Endothelial cell of umbilical vein (primary cell): ENCODE measurements around the gene ZMYM5. TPM values are rescaled to one million over a fixed set of nuclear protein-coding genes. Genes with fewer than 3 reads are reported as not detected.
A peak's percentile ranks its signal among the peaks of the same experiment; 100 is the strongest.

Source experiments
- BruUV-seq: library from RNA; stranded (reverse); fragments of 400-500 nt; replicated peaks from 2 replicates; lab custom pipeline; 2021; lab: Mats Ljungman, UMichigan
- CTCF ChIA-PET: fragments of 300-600, 350-600 bp; sonication (Branson Sonifier 250); formaldehyde crosslinking; loops from one replicate; lab custom pipeline; 2021; ENCODE audit warnings: antibody characterized with exemption, inconsistent platforms; lab: Charles Lee
- POLR2A ChIA-PET: fragments of 300-600, 350-600 bp; sonication (Branson Sonifier 250); formaldehyde crosslinking; loops from one replicate; lab custom pipeline; 2021; ENCODE audit warnings: antibody characterized with exemption, inconsistent platforms; lab: Charles Lee
- DNase-seq: peaks from one replicate; pipeline ENCODE4 v3.0.0-alpha.2; 2011; ENCODE audit warnings: low read depth, low spot score
- FAIRE-seq: peaks from 2 replicates; lab custom pipeline; 2011; peaks lifted over from hg19 to GRCh38; lab: Jason Lieb, UNC
- H2AFZ ChIP-seq: 2 replicates; pipeline ENCODE4 v1.6.0; 2012; ENCODE audit warnings: low read depth, low read length, control low read depth, inconsistent platforms
- H3K27ac ChIP-seq: 2 replicates; pipeline ENCODE4 v1.5.1; 2011; ENCODE audit warnings: low read depth, mild to moderate bottlenecking, control low read depth, low read length, moderate library complexity; ENCODE audit not compliant: insufficient read depth
- H3K27me3 ChIP-seq, 2 experiments: 2 replicates each; pipeline versions ENCODE4 v1.6.0 to v1.6.1; 2011; ENCODE audit warnings: low read length in 2 of 2, mixed read lengths in 1 of 2; ENCODE audit not compliant: control insufficient read depth in 2 of 2, insufficient read depth in 2 of 2
- H3K36me3 ChIP-seq, 2 experiments: 2 replicates in 1 of 2; 3 replicates in 1 of 2; pipeline ENCODE4 v1.5.1; 2011; ENCODE audit warnings: low read length in 2 of 2, mild to moderate bottlenecking in 1 of 2, moderate library complexity in 1 of 2; ENCODE audit not compliant: control insufficient read depth in 2 of 2, insufficient read depth in 2 of 2; ENCODE audit errors: extremely low read depth in 1 of 2
- H3K4me1 ChIP-seq: 3 replicates; pipeline ENCODE4 v1.5.1; 2011; ENCODE audit warnings: mild to moderate bottlenecking, low read length; ENCODE audit not compliant: control insufficient read depth, insufficient read depth; ENCODE audit errors: extremely low read depth
- H3K4me2 ChIP-seq: 2 replicates; pipeline ENCODE4 v1.6.1; 2011; ENCODE audit warnings: low read length, control low read depth, mixed read lengths; ENCODE audit not compliant: insufficient read depth
- H3K4me3 ChIP-seq, 3 experiments: fragments of 200-600 bp in 1 of 3; sonication (generic), shearing (Covaris generic) in 1 of 3; replicated peaks in 1 of 3; 2 replicates each; pipeline ENCODE4 v1.5.1; 2011 to 2016; ENCODE audit warnings: control low read depth in 3 of 3, low read length in 3 of 3, mild to moderate bottlenecking in 2 of 3, inconsistent platforms in 1 of 3, low read depth in 1 of 3, moderate library complexity in 1 of 3; ENCODE audit not compliant: insufficient read depth in 1 of 3
- H3K79me2 ChIP-seq: 2 replicates; pipeline ENCODE4 v1.6.0; 2012; ENCODE audit warnings: low read length, inconsistent platforms; ENCODE audit not compliant: control insufficient read depth, insufficient read depth
- H3K9ac ChIP-seq: replicated peaks from 2 replicates; pipeline ENCODE3; 2011; ENCODE audit warnings: low read length, control low read depth; ENCODE audit not compliant: insufficient read depth; ENCODE audit errors: extremely low read depth
- H3K9me1 ChIP-seq: replicated peaks from 3 replicates; pipeline ENCODE4 v1.6.0; 2011; ENCODE audit warnings: mild to moderate bottlenecking, low read length; ENCODE audit not compliant: control insufficient read depth, insufficient read depth; ENCODE audit errors: extremely low read depth
- H3K9me3 ChIP-seq: replicated peaks from 2 replicates; pipeline ENCODE4 v1.5.1; 2012; ENCODE audit warnings: low read length, inconsistent platforms; ENCODE audit not compliant: control insufficient read depth, insufficient read depth
- H4K20me1 ChIP-seq: replicated peaks from 2 replicates; pipeline ENCODE3; 2011; ENCODE audit warnings: mild to moderate bottlenecking, low read length; ENCODE audit not compliant: control insufficient read depth, insufficient read depth; ENCODE audit errors: extremely low read depth
- CTCF ChIP-seq, 2 donors: IDR thresholded peaks; 1 replicate in 1 of 2; 2 replicates in 1 of 2; pipeline ENCODE4 v1.5.1; 2011; ENCODE audit warnings: low read length in 2 of 2, mild to moderate bottlenecking in 2 of 2, moderate library complexity in 2 of 2, control low read depth in 1 of 2, inconsistent platforms in 1 of 2, low read depth in 1 of 2; ENCODE audit not compliant: insufficient read depth in 1 of 2; ENCODE audit errors: extremely low read depth in 1 of 2
- EZH2 ChIP-seq: IDR thresholded peaks from 2 replicates; pipeline ENCODE4 v1.6.1; 2012; ENCODE audit warnings: borderline replicate concordance, low read depth, mild to moderate bottlenecking, moderate library complexity, low read length, inconsistent platforms; ENCODE audit not compliant: severe bottlenecking
- FOS ChIP-seq: IDR thresholded peaks from 2 replicates; pipeline ENCODE4 v1.6.1; 2011; ENCODE audit warnings: mild to moderate bottlenecking, low read length, moderate library complexity, borderline replicate concordance; ENCODE audit not compliant: insufficient read depth
- GATA2 ChIP-seq: IDR thresholded peaks from 2 replicates; pipeline ENCODE4 v1.7.0; 2011; ENCODE audit warnings: low read depth, mild to moderate bottlenecking, moderate library complexity, mixed read lengths, low read length; ENCODE audit not compliant: insufficient read length, insufficient read depth
- JUN ChIP-seq: IDR thresholded peaks from 2 replicates; pipeline ENCODE4 v1.6.1; 2011; ENCODE audit warnings: borderline replicate concordance, low read depth; ENCODE audit not compliant: insufficient read length, insufficient read depth
- MYC ChIP-seq: IDR thresholded peaks from one replicate; pipeline ENCODE4 v1.6.1; 2011; ENCODE audit warnings: mild to moderate bottlenecking, low read depth, low read length
- POLR2A ChIP-seq: IDR thresholded peaks from 2 replicates; pipeline ENCODE4 v1.6.1; 2012; ENCODE audit warnings: low read depth, mild to moderate bottlenecking, control low read depth, low read length
- POLR2AphosphoS5 ChIP-seq: IDR thresholded peaks from 2 replicates; pipeline ENCODE4 v1.6.1; 2012; ENCODE audit warnings: low read depth, mild to moderate bottlenecking, control low read depth, low read length, moderate library complexity; ENCODE audit not compliant: insufficient read depth
- dilution Hi-C: fragments of 300-500 bp; cut with MboI; formaldehyde crosslinking; loops from one replicate; pipeline ENCODE4 v1.15.0; 2019; ENCODE audit warnings: low sequenced_read_pairs; ENCODE audit not compliant: extremely low pct_ligation_motif_present
- intact Hi-C: fragments of 100-400 bp; cut with micrococcal nuclease; formaldehyde crosslinking; loops from one replicate; pipeline ENCODE4 v1.10.0; 2022
- polyA plus RNA-seq, 4 experiments: library from polyadenylated mRNA; depleted of rRNA in 3 of 4; stranded (reverse) in 3 of 4; unstranded in 1 of 4; fragments of >200 nt; gene quantifications; 2 replicates each; pipeline versions ENCODE4 v1.2.1 to v1.2.3, GENCODE V29; 2011 to 2012; ENCODE audit warnings: missing spikeins in 1 of 4
- total RNA-seq: library from RNA; stranded (reverse); gene quantifications from 2 replicates; pipeline ENCODE4 v1.2.3, GENCODE V29; 2021
- TF ChIP-seq, protein P1 (sequence below): IDR thresholded peaks from 2 replicates; pipeline ENCODE4 v1.6.1; 2011; ENCODE audit not compliant: insufficient read depth, insufficient read length

Gene ZMYM5
- total and polyA plus RNA-seq, 2 donors (not counting 3 experiments of a cell fraction or from before 2014, with no cell fraction given), result 4.9 to 10.1 TPM

DNA sequence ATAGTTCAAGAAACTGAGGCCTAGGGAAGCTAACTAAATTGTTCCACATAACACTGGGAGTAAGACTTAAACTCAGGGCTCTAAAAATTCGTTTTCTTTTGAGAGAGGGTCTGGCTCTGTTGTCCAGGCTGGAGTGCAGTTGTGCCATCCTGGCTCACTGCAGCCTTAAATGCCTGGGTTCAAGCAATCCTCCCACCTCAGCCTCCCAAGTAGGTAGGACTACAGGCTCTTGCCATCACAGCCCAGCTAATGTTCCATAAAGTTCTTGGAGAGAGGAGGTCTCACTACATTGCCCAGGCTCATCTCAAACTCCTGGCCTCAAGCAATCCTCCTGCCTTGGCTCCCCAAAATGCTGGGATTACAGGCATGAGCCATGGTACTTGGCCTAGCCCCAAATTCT, 10.7 kb downstream of the ZMYM5 start:
- Histone ChIP-seq H3K4me3 (no peak overlapping the region), H3K79me2 (peaks cover 45% of the 10 kb centered on the region), H2AFZ (no peak overlapping the region), H3K27me3 (no peaks in the 10 kb centered on the region), H3K27ac (no peak overlapping the region), H3K9ac (no peak overlapping the region), H3K4me1 (no peaks in the 10 kb centered on the region), H3K36me3 (peaks cover 6 to 7% of the 10 kb centered on the region in 2 experiments), H3K9me3 (no peaks in the 10 kb centered on the region), H4K20me1 (peaks cover 3% of the 10 kb centered on the region), H3K4me2 (no peak overlapping the region), H3K9me1 (peaks cover 3% of the 10 kb centered on the region)
- FAIRE-seq (no peak), DNase-seq (no peak)
- ChIA-PET CTCF (interaction anchor here (1.1 to 1.8 kb wide), 2 partner anchors 9 to 88 kb away, joined by 4 read pairs; no protein-coding TSS in a partner anchor), POLR2A (no interaction called here)
- TF ChIP-seq CTCF (IDR thresholded peaks at IDR 0.05; ENCODE audit: extremely low read depth in 1 of 2, insufficient read depth in 1 of 2, low read depth in 1 of 2, low read length in 2 of 2) (no peak), GATA2 (no peak)
- dilution Hi-C loops, result no loop called here
- intact Hi-C loops, result no loop called here
- no TSS peak for BruUV-seq

- DNase-seq (peak; percentile 62), FAIRE-seq (peak; percentile 15)
- no TSS peak for BruUV-seq
- no peak overlapping the region for H3K4me3 ChIP-seq
- H2AFZ ChIP-seq, result no peak overlapping the region
- peak overlapping the region; percentile 9 for H3K27ac ChIP-seq
- no peak overlapping the region for H3K9ac ChIP-seq
- H3K4me1 ChIP-seq, result peaks cover 7% of the 10 kb centered on the region
- dilution Hi-C loops, result no loop called here
- H3K9me1 ChIP-seq, result no peaks in the 10 kb centered on the region
- H3K9me3 ChIP-seq, result no peaks in the 10 kb centered on the region
- H3K36me3 ChIP-seq, result peaks cover 0 to 5% of the 10 kb centered on the region in 2 experiments
- no peak overlapping the region for H3K4me2 ChIP-seq
- intact Hi-C loops, result loop anchor here (2.0 kb wide), 1 partner anchor 17 kb away; the partner anchor contains the start of gene ZMYM5
- no peaks in the 10 kb centered on the region for H4K20me1 ChIP-seq
- no peaks in the 10 kb centered on the region for H3K27me3 ChIP-seq
- ChIA-PET POLR2A (interaction anchor here (0.6 to 2.3 kb wide), 3 partner anchors 18 to 75 kb away, joined by 3 to 14 read pairs (median 4); partner anchors contain the start of genes PSPC1 and ZMYM5), CTCF (interaction anchor here (1.2 to 1.8 kb wide), 5 partner anchors 16 to 114 kb away, joined by 3 to 12 read pairs (median 5); partner anchors contain the start of gene ZMYM5)
- peaks cover 33% of the 10 kb centered on the region for H3K79me2 ChIP-seq
- TF ChIP-seq FOS, result peak; percentile 78
- no peak for TF ChIP-seq CTCF (IDR thresholded peaks at IDR 0.05; ENCODE audit: extremely low read depth in 1 of 2, insufficient read depth in 1 of 2, low read depth in 1 of 2, low read length in 2 of 2)
- no peak for TF ChIP-seq GATA2
- no peak for TF ChIP-seq POLR2AphosphoS5
- TF ChIP-seq EZH2, result no peak
- no peak for TF ChIP-seq MYC
- TF ChIP-seq POLR2A, result no peak
- TF ChIP-seq JUN, result peak; percentile 78
- TF ChIP-seq, protein P1, sequence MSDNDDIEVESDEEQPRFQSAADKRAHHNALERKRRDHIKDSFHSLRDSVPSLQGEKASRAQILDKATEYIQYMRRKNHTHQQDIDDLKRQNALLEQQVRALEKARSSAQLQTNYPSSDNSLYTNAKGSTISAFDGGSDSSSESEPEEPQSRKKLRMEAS, result no peak
Measured at GRCh38 chr13:19845758-19846157, 17.7 kb downstream of the ZMYM5 start.
